IPS-NIHi7 (cell line): ENCODE data around the gene RANGAP1.
A peak's percentile ranks its signal among the peaks of the same experiment; 100 is the strongest.

Experiments used
- DNase-seq: peaks from one replicate; pipeline ENCODE4 v3.0.0; 2012; ENCODE audit warnings: mixed read lengths; ENCODE audit errors: extremely low spot score

RANGAP1 gene

DNA sequence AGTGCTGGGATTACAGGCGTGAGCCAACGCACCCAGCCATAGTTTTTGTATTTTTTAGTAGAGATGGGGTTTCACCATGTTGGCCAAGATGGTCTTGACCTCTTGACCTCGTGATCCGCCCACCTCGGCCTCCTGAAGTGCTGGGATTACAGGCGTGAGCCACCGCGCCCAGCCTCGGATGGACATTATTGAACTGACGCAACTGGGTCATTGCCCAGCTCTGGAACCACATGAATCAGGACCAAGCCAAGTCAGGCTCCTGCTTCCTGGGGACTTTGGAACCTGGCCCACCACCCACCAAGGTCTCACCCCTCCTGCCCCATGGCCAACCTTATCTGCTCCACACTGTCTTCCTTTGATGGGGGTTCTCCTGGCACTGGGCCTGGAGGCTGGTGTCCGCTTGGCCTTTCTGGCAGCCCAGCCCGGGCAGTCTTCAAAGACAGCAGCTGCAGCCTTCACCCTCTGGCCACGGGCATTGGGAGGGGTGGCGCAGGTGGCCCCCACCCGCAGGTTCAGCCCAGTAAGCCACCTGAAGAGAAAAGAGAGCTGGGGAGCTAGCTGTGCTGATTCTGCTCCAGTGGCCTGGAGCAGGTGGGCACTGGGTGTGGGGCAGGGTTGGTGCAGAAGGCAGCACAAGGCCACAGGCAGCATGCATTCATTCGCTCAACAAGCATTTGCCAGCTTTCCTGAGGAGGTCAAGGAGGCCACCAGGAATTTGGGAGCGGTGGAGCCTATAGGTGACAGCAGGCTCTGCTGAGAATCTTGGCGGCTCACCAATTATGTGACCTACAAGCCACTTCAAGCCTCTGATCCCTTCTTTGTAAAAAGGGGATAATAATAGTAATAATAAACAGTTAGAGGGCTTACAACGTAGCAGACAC lies 50.9 kb downstream of the RANGAP1 start:
- no peak for DNase-seq

GRCh38 chr22:41231369-41231768 lies 54.6 kb downstream of the RANGAP1 start:
- DNase-seq: no peak

DNA sequence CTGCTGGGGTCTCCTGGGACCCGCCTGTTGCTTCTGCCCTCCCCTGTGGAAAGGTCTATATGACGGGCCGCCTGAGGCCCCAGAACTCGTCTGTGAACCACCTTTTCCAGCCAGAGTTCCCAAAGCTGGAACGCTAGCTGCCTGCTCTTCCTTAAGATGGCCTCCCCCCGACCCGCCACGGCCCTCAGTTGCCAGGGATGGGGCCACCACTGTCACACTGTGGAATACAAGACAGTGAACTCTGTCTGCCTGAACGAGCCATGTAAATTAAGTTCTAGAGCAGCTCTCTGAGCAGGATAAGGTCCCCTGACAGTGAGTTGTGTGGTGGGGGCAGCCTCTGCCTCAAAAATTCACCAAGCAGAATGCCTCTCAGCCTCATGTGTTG lies 55.6 kb downstream of the RANGAP1 start:
- no peak for DNase-seq

- DNase-seq: no peak
Measured at GRCh38 chr22:41229730-41230400, 56.1 kb downstream of the RANGAP1 start.

- DNase-seq: no peak
Measured at GRCh38 chr22:41229215-41229614, 56.8 kb downstream of the RANGAP1 start.

DNA sequence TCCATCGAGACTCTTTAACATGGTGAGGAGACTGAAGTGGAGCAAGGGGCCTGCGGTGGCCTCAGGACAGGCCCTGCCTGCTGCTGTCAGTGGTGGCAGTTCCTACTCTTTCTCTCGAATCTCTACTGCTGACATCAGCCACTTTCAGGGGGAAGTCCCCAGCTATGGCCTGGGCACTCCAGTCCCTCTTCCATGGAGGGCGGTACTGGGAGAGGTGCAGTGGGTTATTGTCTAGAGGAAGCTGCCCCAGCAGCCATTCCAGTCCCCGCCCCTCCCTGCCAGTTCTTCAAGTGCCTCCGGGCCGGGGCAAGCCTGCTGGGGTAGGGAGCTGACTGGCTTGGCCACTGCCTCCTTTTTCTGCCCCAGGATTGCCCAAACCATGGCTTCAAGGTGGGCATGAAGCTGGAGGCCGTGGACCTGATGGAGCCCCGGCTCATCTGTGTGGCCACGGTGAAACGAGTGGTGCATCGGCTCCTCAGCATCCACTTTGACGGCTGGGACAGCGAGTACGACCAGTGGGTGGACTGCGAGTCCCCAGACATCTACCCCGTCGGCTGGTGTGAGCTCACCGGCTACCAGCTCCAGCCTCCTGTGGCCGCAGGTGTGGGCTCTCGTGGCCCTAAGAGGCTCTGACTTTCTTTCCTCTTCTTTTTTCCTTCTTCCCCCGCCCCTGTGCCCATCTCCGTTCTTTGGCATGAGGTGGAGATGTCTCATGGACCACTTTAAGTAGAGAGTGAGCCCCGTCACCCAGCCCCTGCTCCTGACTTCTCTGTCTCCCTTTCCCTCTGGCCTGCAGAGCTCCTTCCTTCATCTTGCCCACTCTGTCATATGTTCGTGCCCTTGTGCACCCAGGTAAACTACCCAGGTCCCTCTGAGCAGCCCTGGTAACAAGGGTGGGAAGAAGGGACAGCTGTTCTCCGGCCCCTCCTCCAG lies 59.0 kb downstream of the RANGAP1 start:
- no peak for DNase-seq

DNA sequence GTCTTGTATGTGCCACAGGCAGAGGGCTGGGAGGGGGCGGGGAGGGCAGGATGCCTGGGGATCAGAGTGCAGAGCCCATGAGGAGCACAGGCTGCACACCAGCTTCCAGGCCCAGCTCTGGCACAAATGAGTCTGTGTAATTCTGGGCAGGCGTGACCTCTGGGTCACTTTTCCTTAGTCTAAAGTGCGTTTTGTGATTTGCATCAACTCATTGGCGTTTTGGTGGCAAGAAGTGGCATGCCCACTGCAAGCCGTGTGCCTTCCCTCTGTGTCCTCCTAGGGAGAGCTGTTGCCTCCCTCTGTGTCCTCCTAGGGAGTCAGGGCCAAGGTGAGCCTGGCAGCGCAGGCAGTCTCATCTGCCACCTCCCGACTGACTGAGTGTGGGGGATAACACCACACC lies 62.5 kb downstream of the RANGAP1 start:
- no peak for DNase-seq

DNA sequence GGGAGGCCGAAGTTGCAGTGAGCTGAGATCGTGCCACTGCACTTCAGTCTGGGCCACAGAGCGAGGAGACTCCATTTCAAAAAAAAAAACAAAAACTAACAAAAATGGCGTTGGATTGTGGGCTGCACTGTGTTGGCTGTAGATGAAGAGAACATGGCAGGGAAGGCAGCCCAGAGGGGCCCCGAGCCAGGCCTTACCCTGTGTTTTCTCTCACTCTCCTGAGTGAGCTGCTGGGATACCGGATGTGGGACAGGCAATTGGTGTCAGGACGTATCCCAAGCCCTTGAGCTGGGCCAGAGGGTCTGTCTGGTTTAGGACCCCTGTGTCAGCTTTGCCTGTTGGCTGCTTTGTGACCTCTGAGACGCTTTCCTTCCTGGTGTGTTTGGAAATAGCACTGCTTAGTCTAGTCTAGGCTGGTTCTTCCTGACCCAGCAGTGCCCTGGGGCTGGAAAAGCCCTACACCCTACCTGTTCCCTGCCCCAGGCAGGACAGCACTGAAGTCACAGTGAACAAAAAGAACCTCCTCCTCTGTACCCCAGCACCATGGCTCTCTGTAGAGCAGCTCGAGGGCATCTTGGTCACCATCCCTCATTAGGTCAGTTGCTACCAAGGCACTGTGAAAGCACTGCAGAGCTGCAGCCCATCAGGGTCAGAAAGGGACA lies 63.0 kb downstream of the RANGAP1 start:
- DNase-seq: no peak

DNA sequence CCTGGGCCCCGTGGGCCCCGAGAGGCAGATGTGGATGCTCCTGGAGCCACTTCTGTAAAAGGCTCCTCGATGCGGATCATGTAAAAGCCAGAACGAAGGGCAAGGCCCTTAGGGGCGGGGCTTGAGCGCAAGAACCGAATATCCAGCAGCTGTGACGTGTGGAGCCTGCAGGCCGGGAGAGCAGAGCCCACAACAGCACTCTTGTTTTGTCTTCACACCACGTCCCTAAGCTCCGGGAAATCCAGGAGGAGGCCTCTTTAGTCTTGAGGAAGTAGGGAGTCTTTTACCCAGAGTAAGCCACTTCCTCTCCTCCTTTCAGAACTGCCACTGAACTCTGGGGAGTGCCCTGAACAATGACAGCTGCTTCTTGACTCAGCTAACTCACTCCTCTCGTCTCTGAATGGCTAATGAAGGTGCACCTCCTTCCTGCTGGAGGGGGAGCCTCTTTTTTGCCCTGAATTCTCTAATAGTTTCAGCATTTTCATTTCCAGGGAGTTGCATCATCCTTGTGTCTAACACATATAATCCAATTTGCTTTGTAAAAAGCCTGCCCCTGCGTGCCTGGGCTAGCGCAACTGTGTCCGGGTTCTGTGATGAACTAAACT lies 68.3 kb downstream of the RANGAP1 start:
- DNase-seq: no peak

- no peak for DNase-seq
Measured at GRCh38 chr22:41216984-41217383, 69.0 kb downstream of the RANGAP1 start.

- DNase-seq: no peak
Measured at GRCh38 chr22:41215926-41216325, 70.1 kb downstream of the RANGAP1 start.

DNA sequence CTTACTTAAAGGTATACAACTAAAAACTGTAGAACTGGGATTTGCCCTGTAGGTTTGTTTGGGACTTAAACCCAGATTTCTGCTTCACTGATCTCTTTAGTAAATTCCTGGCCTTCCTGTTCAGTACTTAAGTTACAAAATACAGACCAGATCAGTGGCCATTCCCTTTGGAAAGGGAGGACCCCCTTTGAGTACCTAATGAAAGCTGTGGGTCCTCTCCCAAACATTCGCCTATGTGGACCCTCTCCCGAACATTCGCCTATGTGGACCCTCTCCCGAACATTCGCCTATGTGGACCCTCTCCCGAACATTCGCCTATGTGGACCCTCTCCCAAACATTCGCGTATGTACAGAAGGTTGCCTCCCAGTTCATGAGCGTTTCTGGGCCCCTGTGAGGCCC lies 70.6 kb downstream of the RANGAP1 start:
- no peak for DNase-seq

GRCh38 chr22:41206719-41207118 lies 79.3 kb downstream of the RANGAP1 start:
- no peak for DNase-seq

- peak; percentile 100 for DNase-seq
Measured at GRCh38 chr22:41204992-41205900, 80.7 kb downstream of the RANGAP1 start, which contains the start of gene L3MBTL2. L3MBTL2 (plus strand) TSS chr22:41205312; CDS start chr22:41205363, 51 bp downstream.

- DNase-seq: no peak
Measured at GRCh38 chr22:41204066-41204465, 81.9 kb downstream of the RANGAP1 start.

- DNase-seq: no peak
Measured at GRCh38 chr22:41203118-41203517, 82.9 kb downstream of the RANGAP1 start.

- no peak for DNase-seq
Measured at GRCh38 chr22:41201141-41201540, 84.8 kb downstream of the RANGAP1 start.

DNA sequence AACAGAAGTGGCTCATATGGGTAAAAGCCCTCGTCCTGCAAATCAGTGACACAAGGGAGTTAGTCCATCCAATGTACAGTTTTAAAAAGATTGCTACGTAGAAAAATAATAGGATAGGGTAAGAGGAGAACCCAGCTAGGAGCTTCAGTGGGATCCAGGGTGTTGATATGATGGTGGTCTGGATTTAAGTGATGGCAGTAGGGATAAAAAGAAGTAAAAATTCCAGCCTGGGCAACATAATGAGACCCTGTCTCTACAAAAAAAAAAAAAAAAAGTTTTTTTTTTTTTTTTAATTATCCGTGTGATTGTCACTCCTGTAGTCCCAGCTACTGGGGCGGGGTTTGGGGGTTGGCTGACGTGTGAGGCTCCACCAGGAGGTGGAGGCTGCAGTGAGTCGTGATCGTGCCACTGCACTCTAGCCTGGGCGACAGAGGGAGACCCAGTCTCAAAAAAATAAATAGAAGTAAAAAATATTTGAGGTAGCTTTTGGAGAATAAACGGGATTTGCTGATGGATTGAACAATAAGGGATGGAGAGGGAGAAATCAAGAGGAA lies 87.9 kb downstream of the RANGAP1 start:
- no peak for DNase-seq
